Activated CD4-positive, alpha-beta T cell treated with anti-CD3 and anti-CD28 coated beads, Interleukin-2, amount 50 U/mL, for 1 hour (primary cell): Measurements from ENCODE around the gene KRTAP1-3.
"Not testable (repeated sequence)": the region's sequence is repeated elsewhere in the genome, so short reads cannot be mapped to it uniquely, and the experiment has no call there.

ENCODE experiments used
- DNase-seq: peaks from one replicate; pipeline ENCODE4 v3.0.0-alpha.2; 2020

KRTAP1-3 gene

GRCh38 chr17:41052566-41052965 is 17.9 kb upstream of the KRTAP1-3 start:
- no peak for DNase-seq

GRCh38 chr17:41049110-41049509 is 14.4 kb upstream of the KRTAP1-3 start:
- no peak for DNase-seq

- no peak for DNase-seq
These were observed 13.8 kb upstream of the KRTAP1-3 start for GRCh38 chr17:41048441-41048840.

DNA sequence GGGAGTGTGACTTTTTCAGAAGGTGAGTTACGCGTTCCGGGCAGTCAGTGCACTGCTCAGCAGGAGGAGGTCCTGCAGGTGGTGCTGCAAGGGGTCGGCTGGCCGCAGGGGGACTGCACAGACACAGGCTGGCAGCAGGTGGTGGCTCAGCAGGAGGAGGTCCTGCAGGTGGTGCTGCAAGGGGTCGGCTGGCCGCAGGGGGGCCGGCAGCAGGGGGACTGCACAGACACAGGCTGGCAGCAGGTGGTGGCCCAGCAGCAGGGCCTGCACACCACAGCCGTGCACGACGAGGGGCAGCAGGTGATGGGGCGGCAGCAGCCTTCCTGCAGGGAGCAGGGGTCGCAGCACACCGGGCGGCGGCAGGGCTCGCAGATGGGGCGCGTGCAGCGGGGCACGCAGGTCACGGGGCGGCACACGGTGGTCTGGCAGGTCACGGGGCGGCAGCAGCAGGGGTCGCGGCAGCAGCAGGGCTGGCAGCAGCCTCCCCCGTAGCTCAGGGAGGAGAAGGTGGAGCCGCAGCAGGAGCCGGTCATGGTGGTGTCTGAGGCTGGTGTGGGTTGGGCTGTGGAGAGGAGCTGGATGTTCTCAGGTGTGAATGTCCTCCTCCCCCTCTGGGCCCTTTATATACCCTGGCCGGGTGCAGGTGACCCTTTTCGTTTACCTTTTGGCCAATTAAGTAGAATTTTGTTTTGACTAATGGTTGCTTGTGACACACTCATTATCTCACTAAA is 12.2 kb upstream of the KRTAP1-3 start, which contains the start of gene KRTAP2-1:
KRTAP2-1 (minus strand) TSS at position 582 of the 731 bp plus-strand sequence; CDS start at position 533, 49 bp downstream.
- not testable (repeated sequence) for DNase-seq

- DNase-seq = no peak
These were observed 8.3 kb upstream of the KRTAP1-3 start for GRCh38 chr17:41042953-41043352.

- not testable (repeated sequence) for DNase-seq
These were observed 6.3 kb upstream of the KRTAP1-3 start, which contains the start of gene KRTAP1-1 for GRCh38 chr17:41040783-41041571. KRTAP1-1 (minus strand) TSS chr17:41041450; CDS start chr17:41041397, 53 bp downstream.

- DNase-seq = no peak
These were observed 3.2 kb upstream of the KRTAP1-3 start for GRCh38 chr17:41037853-41038350.

- DNase-seq = no peak
These were observed 4.9 kb downstream of the KRTAP1-3 start, which contains the start of gene KRTAP1-4 for GRCh38 chr17:41029633-41030245. KRTAP1-4 (minus strand) TSS chr17:41030195; CDS start chr17:41030078, 117 bp downstream.

DNA sequence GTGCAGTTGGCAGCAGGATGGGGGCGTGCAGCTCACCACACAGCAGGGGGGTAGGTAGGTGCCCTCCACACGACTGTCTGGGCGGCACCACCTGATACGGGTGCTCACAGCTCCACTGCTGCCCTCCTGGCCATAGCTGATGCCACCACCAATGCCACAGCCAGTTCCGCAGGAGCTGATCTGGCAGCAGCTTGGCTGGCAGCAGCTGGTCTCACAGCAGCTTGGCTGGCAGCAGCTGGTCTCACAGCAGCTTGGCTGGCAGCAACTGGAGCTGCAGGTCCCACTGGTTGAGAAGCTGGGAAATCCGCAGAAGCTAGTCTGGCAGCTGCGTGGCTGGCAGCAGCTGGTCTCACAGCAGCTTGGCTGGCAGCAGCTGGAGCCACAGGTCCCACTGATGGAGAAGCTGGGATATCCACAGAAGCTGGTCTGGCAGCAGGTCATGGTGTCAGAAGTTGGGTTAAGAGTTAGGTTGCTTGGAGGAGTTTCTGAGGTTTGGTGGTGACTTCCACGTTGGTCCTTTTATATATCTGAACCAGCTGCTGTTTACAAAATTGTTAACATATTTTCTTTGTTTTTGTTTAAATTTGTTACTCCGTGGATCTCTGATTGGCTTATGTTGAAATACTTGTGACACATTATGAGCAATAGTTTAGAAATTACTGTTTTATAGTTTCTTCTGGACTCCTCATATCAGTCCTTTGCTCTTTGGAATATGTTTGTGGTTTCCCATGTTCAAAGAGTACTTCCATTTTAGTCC is 7.8 kb downstream of the KRTAP1-3 start, which contains the start of gene KRTAP1-5:
KRTAP1-5 (minus strand) TSS at position 494 of the 757 bp plus-strand sequence; CDS start at position 441, 53 bp downstream.
- DNase-seq = no peak

DNA sequence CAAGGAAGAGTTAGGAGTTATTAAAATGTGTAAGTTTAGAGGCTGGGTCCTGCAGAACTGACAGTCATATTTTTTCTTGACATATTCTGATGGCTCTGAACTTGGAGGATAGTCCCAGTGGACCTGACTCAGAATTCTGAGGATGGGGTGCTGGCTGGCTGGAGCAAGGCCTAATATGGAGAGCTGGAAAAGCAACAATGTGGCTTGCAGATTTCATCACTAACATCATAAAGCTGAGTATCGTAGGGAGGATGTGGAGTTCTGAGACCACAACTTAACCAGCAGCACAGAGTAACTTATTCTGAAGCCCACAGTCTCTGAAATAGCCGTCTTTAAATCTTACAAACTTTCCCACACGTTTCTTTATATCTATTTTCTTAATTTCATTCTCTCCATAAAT is 10.0 kb downstream of the KRTAP1-3 start:
- no peak for DNase-seq

DNA sequence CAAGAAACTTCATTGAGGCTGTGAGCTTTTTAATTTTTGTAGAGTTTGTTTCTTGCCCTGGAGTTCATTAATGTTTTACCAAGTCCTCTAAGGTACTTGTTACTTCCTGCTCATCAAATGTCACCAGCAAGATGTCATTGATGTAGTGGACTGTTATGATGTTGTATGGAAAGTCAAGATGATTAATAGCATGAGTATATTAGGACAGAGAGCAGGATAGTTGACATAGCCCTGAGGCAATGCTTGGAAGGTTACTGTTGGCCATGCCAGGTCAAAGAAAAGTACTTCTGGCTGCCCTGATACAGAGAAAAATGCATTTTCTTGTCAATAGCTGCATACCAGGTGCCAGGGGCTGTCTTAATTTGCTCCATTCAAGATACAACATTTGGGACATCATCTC is 14.3 kb downstream of the KRTAP1-3 start:
- no peak for DNase-seq

DNA sequence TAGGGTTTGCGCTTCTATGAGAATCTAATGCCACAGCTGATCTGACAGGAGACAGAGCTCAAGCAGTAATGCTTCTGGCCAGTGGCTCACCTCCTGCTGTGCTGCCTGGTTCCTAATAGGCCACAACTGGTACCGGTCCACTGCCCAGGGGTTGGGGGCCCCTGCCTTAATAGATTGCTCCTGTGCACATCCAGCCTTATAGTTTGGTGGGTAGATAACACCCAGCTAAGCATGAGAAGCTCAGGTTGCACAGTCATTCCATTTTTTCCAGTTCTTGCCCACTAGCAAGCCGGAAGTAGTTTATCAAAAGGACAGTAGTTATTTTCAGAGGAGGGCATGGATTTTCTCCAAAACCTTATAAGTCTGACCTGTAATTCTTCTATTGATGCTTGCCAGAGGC is 15.3 kb downstream of the KRTAP1-3 start:
- DNase-seq = no peak

DNA sequence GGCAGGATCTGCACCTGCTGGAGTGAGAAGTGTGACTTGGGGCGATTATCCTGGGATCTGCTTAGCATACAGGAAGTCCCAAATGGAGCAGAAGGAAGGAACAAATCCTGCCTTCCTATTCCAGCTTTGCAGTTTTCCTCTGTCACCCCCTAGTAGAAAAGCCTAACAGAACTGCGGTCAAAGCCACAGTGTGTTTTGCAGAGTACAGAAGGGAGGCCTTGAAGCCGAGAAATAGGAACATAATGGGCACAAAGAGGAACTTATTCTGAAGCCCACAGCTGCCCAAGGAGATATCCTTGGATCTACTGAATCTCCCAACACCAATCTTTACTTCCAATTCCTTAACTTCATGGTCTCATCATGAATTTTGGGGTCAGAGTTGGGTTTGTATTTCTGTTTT is 16.1 kb downstream of the KRTAP1-3 start:
- DNase-seq = no peak

DNA sequence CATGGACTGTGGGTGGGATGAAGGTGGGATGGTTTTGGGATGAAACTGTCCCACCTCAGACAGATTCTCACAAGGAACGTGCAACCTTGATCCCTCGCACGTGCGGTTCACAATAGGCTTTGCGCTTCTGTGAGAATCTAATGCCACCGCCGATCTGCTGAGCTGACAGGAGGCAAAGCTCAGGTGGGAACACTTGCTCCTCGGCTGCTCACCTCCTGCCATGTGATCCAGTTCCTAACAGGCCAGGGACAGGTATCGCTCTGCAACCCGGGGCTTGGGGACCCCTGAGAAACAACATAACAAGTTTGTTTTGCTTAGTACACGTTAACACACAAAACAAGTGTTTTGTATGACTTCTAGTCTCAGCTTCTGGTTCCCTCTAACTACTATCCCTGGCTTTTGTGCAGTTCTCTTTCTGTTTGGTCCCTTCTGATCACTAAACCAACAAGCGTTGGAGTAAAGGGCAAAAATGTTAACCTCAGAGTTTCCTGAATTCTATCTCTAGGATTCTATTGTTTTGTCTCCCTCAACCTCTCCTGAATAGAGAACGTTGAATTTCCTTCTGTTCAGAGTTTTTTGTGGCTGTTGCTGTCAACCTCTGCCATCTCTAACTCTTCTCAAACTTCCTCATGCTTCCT is 18.0 kb downstream of the KRTAP1-3 start:
- DNase-seq = no peak

GRCh38 chr17:41015454-41015853 is 19.2 kb downstream of the KRTAP1-3 start:
- DNase-seq = no peak

DNA sequence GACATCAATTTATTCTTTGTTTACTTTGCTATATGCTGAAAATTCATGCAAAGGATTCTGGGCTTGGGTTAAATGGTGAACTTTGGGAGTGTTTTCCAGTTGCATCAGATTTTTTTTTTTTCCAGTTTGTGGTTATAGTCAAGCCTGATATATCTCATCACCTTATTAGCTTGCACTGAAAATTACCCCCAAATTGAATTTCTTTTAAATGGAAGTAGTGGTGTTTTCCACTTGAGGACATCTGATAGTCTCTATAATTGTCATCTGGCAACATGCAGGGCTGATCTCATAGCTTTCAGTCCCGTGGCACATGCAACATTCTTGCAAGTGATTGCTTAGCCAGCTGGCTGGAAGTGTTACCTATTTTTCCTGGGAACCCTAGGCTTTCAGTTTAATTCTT is 21.1 kb downstream of the KRTAP1-3 start:
- DNase-seq = no peak

- no peak for DNase-seq
These were observed 21.5 kb downstream of the KRTAP1-3 start for GRCh38 chr17:41013181-41013580.

DNA sequence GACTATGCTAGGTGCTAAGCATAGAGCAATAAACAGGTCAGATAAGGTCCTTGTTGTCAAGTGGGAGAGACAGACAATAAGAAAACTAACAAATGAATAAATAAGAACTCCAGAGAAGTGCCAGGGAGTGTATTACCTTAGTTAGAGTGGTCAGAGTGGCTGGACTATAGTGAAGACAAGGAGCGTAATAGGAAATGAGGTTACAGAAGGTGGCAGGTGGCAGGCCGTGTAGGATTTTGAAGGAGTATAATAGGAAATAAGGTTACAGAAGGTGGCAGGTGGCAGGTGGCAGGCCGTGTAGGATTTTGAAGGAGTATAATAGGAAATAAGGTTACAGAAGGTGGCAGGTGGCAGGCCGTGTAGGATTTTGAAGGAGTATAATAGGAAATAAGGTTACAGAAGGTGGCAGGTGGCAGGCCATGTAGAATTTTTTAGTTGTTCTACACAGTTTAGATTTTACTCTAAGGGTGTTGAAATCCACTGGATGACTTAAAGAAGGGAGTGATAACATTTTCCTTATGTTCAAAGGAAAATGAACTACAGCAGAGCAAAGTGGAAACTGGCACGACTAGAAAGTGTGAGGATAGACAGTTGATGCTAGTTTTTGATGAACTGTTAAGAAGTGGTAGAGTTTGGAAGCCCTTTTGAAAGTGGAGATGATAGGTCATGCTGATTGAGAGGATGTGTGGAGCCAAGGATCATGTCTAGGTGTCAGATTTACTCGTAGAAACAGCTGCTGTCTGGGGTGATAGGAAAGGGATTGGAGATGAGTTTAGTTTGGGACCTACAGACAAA is 22.2 kb downstream of the KRTAP1-3 start:
- no peak for DNase-seq

DNA sequence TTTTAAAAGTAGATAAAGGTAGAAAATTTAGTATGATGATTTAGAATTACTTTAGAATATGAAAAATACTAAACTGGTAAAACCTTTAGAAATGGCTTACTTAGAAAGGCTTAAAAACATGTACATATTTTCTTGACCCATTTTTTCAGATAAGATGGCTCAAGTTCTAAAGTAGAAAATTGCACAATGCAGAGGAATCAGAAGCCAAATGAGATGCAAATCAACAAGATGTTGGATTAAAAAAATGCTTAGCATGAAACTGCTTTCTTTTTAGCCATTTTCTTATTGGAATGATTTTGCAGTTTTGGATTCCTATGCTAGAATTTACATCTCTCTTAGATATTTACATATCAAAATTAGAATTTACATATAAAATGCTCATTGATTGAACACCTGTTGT is 24.2 kb downstream of the KRTAP1-3 start:
- DNase-seq = no peak

GRCh38 chr17:41009936-41010335 is 24.7 kb downstream of the KRTAP1-3 start:
- DNase-seq = no peak

- DNase-seq = no peak
These were observed 25.3 kb downstream of the KRTAP1-3 start for GRCh38 chr17:41009301-41009760.
